Brain microvascular endothelial cell (primary cell): ENCODE results near the gene HOMER2.
"Not testable (repeated sequence)": the region's sequence is repeated elsewhere in the genome, so short reads cannot be mapped to it uniquely, and the experiment has no call there.

ENCODE experiments used
- DNase-seq: peaks from one replicate; pipeline ENCODE4 v3.0.0-alpha.2; 2020
- H3K27ac ChIP-seq: fragments of 250-450 bp; sonication (Bioruptor Pico); 2 replicates; pipeline ENCODE4 v1.5.1; 2020; ENCODE audit warnings: mild to moderate bottlenecking, moderate library complexity
- H3K27me3 ChIP-seq: fragments of 250-450 bp; sonication (Bioruptor Pico); replicated peaks from 2 replicates; pipeline ENCODE4 v1.5.1; 2020; ENCODE audit warnings: mild to moderate bottlenecking
- H3K36me3 ChIP-seq: fragments of 250-450 bp; sonication (Bioruptor Pico); replicated peaks from 2 replicates; pipeline ENCODE4 v1.5.1; 2020; ENCODE audit warnings: mild to moderate bottlenecking
- H3K4me3 ChIP-seq: 2 replicates; pipeline ENCODE4 v1.5.1; 2011; ENCODE audit warnings: low read depth, mild to moderate bottlenecking, control low read depth, low read length, moderate library complexity
- in situ Hi-C: cut with HindIII; loops from 2 replicates; pipeline ENCODE4 v1.10.0; 2017; ENCODE audit warnings: low sequenced_read_pairs, low pct_ligation_motif_present
- TF ChIP-seq, protein P1 (sequence below): IDR thresholded peaks from 2 replicates; pipeline ENCODE4 v1.5.1; 2011; ENCODE audit warnings: low read depth, mild to moderate bottlenecking, moderate library complexity, low read length, control low read depth, inconsistent platforms; ENCODE audit errors: missing control alignments

The HOMER2 gene

DNA sequence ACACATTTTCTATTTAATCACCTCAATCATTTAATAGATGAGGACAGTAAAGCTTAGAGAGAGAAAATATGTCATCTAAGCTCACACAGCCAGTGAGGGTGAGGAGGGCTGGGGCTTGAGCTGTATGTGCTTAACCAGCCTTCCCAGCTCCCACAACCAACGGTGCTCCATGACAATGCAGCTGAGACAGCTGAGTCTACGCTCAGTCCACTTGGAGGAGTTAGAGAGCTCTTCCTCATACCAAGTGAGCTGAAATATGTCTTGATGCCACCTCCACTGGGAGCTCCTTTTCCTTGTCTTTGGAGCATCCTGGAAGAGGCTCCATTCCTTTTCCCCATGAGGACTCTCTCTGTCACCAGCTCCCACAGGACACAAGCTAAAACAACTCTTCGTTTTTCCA is 9.3 kb downstream of the HOMER2 start:
- H3K4me3 ChIP-seq, result no peak overlapping the region
- TF ChIP-seq, protein P1, sequence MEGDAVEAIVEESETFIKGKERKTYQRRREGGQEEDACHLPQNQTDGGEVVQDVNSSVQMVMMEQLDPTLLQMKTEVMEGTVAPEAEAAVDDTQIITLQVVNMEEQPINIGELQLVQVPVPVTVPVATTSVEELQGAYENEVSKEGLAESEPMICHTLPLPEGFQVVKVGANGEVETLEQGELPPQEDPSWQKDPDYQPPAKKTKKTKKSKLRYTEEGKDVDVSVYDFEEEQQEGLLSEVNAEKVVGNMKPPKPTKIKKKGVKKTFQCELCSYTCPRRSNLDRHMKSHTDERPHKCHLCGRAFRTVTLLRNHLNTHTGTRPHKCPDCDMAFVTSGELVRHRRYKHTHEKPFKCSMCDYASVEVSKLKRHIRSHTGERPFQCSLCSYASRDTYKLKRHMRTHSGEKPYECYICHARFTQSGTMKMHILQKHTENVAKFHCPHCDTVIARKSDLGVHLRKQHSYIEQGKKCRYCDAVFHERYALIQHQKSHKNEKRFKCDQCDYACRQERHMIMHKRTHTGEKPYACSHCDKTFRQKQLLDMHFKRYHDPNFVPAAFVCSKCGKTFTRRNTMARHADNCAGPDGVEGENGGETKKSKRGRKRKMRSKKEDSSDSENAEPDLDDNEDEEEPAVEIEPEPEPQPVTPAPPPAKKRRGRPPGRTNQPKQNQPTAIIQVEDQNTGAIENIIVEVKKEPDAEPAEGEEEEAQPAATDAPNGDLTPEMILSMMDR, result no peak
- no peak for DNase-seq
- no peaks in the 10 kb centered on the region for H3K27me3 ChIP-seq
- H3K27ac ChIP-seq, result no peak overlapping the region
- H3K36me3 ChIP-seq, result no peaks in the 10 kb centered on the region
- in situ Hi-C loops, result no loop called here

DNA sequence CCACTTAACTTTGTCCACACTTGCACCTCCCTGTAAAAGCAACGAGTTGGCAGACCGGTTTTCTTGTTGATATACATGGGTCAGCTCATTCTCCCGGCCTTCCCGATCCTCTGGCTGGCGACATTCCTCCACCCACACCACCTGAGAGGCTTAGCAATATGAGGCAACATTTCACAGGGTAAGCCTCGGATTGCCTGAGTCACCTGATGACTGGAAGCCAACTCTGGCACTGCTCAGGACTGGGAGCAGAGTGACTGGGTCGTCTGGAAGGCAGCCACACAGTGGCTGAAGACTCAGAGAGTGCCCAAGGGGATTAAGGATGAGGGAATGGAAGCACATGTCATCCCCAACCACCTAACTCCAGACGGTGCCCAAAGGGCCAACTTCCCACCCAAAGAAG is 9.8 kb downstream of the HOMER2 start:
- in situ Hi-C loops, result no loop called here
- Histone ChIP-seq H3K27ac (no peak overlapping the region), H3K36me3 (no peaks in the 10 kb centered on the region), H3K4me3 (no peak overlapping the region), H3K27me3 (no peaks in the 10 kb centered on the region)
- TF ChIP-seq, protein P1, result no peak
- DNase-seq, result no peak

DNA sequence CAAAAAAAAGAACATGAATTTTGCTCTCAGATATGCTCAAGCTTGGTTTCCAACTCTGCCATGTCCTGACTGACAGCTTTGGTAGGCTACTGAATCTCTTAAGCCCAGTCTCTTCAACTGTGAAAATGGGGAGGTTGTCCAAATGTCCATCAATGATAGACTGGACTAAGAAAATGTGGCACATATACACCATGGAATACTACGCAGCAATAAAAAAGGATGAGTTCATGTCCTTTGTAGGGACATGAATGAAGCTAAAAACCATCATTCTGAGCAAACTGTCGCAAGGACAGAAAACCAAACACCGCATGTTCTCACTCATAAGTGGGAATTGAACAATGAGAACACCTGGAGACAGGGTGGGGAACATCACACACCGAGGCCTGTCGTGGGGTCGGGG is 12.8 kb downstream of the HOMER2 start:
- H3K36me3 ChIP-seq, H3K27me3 ChIP-seq, DNase-seq, H3K4me3 ChIP-seq, H3K27ac ChIP-seq, in situ Hi-C loops: not testable (repeated sequence)

DNA sequence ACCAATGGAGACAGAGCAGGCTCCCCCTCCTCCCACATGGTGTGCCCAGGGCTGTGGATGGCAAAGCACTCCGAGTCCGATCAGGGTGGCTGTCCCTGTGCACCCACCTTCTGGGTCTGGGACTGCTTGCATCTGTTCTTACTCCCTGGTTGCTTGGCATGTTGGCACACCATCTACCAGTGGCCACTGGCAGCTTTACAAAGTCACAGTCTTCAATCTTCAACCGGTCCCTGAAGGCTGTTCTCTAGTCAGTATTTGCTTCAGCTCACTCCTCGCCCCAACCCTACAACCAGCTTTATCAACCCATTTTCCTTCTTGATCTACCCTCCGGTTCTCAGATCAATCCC is 14.8 kb downstream of the HOMER2 start:
- no peak overlapping the region for H3K4me3 ChIP-seq
- TF ChIP-seq, protein P1, result no peak
- no peak overlapping the region for H3K27ac ChIP-seq
- no peaks in the 10 kb centered on the region for H3K27me3 ChIP-seq
- in situ Hi-C loops, result no loop called here
- no peaks in the 10 kb centered on the region for H3K36me3 ChIP-seq
- no peak for DNase-seq

DNA sequence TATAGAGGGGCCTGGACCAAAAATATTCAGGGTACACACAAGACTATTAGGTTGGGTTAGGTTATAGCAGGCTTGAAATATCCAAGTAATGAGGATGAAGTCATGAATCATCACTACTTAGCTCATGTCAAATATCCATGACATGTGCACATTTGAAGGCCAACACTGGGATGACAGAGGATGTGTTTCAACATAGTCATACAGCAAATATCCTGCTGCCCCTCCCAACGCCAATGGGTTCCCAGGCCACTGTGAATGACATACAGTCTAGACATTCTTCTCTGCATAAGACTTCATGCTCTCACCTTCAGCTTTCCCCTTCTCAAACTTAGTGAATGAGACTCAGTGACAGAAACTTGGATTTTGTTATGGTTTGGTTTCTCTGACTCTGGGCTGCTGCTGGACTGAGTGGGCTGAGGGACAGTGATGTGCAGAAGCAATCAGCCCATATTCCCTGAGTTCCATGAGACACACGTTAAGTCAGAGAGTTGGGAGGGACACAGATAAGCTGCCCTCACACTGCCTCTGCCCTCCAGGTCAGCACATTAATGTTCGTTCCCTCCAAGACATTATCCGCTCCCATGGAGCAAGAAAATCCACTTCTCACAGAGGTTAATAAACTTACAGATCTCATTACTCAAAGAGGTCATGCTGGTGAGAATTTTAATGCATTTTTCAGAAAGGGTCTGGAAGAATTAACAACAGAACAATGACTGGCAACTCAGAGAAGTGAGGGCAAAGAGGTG is 15.4 kb downstream of the HOMER2 start:
- in situ Hi-C loops, result no loop called here
- DNase-seq, result peak; percentile 39

DNA sequence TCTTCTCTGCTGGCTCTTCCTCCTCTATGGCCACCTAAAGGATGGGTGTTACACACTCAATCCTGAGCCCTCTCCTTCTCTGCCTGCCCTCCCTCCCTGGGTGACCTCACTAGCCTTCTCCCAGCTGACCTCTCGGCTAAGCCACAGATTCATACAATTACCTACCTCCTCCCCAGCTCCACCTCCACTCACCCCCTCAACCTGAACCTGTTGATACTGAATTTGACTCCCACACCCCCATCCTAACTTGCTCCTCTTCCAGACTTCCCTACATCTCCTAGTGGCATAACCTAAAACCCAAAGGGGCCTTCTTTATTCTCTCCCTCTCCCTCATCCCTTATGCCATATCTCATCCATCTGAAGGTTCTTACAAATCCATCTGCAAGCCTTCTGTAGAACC is 17.1 kb downstream of the HOMER2 start:
- TF ChIP-seq, protein P1, result no peak
- H3K27me3 ChIP-seq, result no peaks in the 10 kb centered on the region
- H3K4me3 ChIP-seq, result no peak overlapping the region
- H3K27ac ChIP-seq, result no peak overlapping the region
- in situ Hi-C loops, result no loop called here
- no peak for DNase-seq
- no peaks in the 10 kb centered on the region for H3K36me3 ChIP-seq

More for the DNA sequence above, 15.4 kb downstream of the HOMER2 start:
- TF ChIP-seq, protein P1, result no peak
- H3K27ac ChIP-seq, result no peak overlapping the region
- H3K4me3 ChIP-seq, result no peak overlapping the region
- no peaks in the 10 kb centered on the region for H3K36me3 ChIP-seq
- H3K27me3 ChIP-seq, result no peaks in the 10 kb centered on the region
